B cell (primary cell): Measurements from ENCODE around the gene NAB2. TPM values are rescaled to one million over a fixed set of nuclear protein-coding genes. Genes with fewer than 3 reads are reported as not detected.
A peak's percentile ranks its signal among the peaks of the same experiment; 100 is the strongest.

Experiments
- ATAC-seq: fragments of 200-7000 bp; cut with Tn5 transposase; one replicate; pipeline ENCODE4 v1.10.0; 2021; ENCODE audit warnings: low read depth, mild to moderate bottlenecking, moderate number of reproducible peaks, moderate library complexity
- CTCF ChIA-PET: fragments of 350-600 bp; sonication (Branson Sonifier 250); formaldehyde crosslinking; loops from one replicate; lab custom pipeline; 2021; ENCODE audit warnings: antibody characterized with exemption, inconsistent platforms; lab: Charles Lee
- POLR2A ChIA-PET: fragments of 350-600 bp; sonication (Branson Sonifier 250); formaldehyde crosslinking; loops from one replicate; lab custom pipeline; 2021; ENCODE audit warnings: antibody characterized with exemption; lab: Charles Lee
- DNase-seq: peaks from one replicate; pipeline ENCODE4 v3.0.0; 2013
- H2AFZ ChIP-seq: 2 replicates; pipeline ENCODE4 v1.6.1; 2012; ENCODE audit warnings: mild to moderate bottlenecking, low read depth, low read length; ENCODE audit not compliant: insufficient read depth, poor library complexity, severe bottlenecking
- H3K27ac ChIP-seq, 2 donors: 1 replicate in 1 of 2; 2 replicates in 1 of 2; pipeline ENCODE4 v1.5.1; 2012 to 2013; ENCODE audit warnings: low read length in 2 of 2, mild to moderate bottlenecking in 2 of 2, moderate library complexity in 1 of 2
- H3K27me3 ChIP-seq, 4 experiments: fragments of 200-600 bp in 1 of 4; sonication (generic) in 1 of 4; replicated peaks in 1 of 4; 1 replicate in 2 of 4; 2 replicates in 2 of 4; pipeline versions ENCODE4 v1.6.1 to v1.7.0; 2013 to 2016; ENCODE audit warnings: low read length in 3 of 4, mild to moderate bottlenecking in 2 of 4, mixed read lengths in 1 of 4, moderate library complexity in 1 of 4; ENCODE audit not compliant: insufficient read depth in 4 of 4, control insufficient read depth in 3 of 4; ENCODE audit errors: control extremely low read depth in 1 of 4
- H3K36me3 ChIP-seq, 2 experiments: replicated peaks in 1 of 2; 1 replicate in 1 of 2; 2 replicates in 1 of 2; pipeline versions ENCODE4 v1.6.1 to v1.7.1; 2013; ENCODE audit warnings: low read length in 1 of 2; ENCODE audit not compliant: insufficient read depth in 2 of 2, control insufficient read depth in 1 of 2; ENCODE audit errors: control extremely low read depth in 1 of 2, extremely low read depth in 1 of 2
- H3K4me1 ChIP-seq, 2 donors: fragments of 200-600 bp in 1 of 2; sonication (generic) in 1 of 2; 1 replicate in 1 of 2; 2 replicates in 1 of 2; pipeline versions ENCODE4 v1.5.1 to v1.6.1; 2013 to 2017; ENCODE audit warnings: low read length in 2 of 2; ENCODE audit not compliant: control insufficient read depth in 2 of 2, insufficient read depth in 2 of 2
- H3K4me2 ChIP-seq: replicated peaks from 2 replicates; pipeline ENCODE3; 2012; ENCODE audit warnings: mild to moderate bottlenecking, low read depth, low read length; ENCODE audit not compliant: poor library complexity, severe bottlenecking
- H3K4me3 ChIP-seq, 5 experiments: fragments of 200-600 bp in 1 of 5; sonication (generic) in 1 of 5; 1 replicate in 3 of 5; 2 replicates in 2 of 5; pipeline versions ENCODE4 v1.5.1 to v1.7.0; 2011 to 2016; ENCODE audit warnings: low read length in 4 of 5, mild to moderate bottlenecking in 4 of 5, low read depth in 2 of 5, control low read depth in 1 of 5, moderate library complexity in 1 of 5; ENCODE audit not compliant: insufficient read depth in 1 of 5; ENCODE audit errors: control extremely low read depth in 1 of 5, extremely low read depth in 1 of 5
- H3K79me2 ChIP-seq: fragments of 200-600 bp; sonication (generic); one replicate; pipeline ENCODE4 v1.6.0; 2016; ENCODE audit warnings: low read length; ENCODE audit not compliant: control insufficient read depth, insufficient read depth
- H3K9ac ChIP-seq: fragments of 200-600 bp; sonication (generic); 2 replicates; pipeline ENCODE4 v1.6.1; 2017; ENCODE audit warnings: mild to moderate bottlenecking, low read length, moderate library complexity
- H3K9me3 ChIP-seq, 3 donors: one replicate each; pipeline versions ENCODE4 v1.6.1 to v1.7.1; 2013; ENCODE audit warnings: low read length in 2 of 3; ENCODE audit not compliant: control insufficient read depth in 2 of 3, insufficient read depth in 1 of 3; ENCODE audit errors: control extremely low read depth in 1 of 3
- H4K20me1 ChIP-seq: 2 replicates; pipeline ENCODE4 v1.6.0; 2012; ENCODE audit warnings: mild to moderate bottlenecking, low read length; ENCODE audit not compliant: insufficient read depth, control insufficient read depth, poor library complexity, severe bottlenecking
- H3K27ac Mint-ChIP-seq: one replicate; pipeline ENCODE4 v1.8.0; 2021; ENCODE audit warnings: mixed read lengths
- H3K27me3 Mint-ChIP-seq: one replicate; pipeline ENCODE4 v1.8.0; 2021; ENCODE audit warnings: mixed read lengths
- H3K4me1 Mint-ChIP-seq: one replicate; pipeline ENCODE4 v1.8.0; 2021; ENCODE audit warnings: mixed read lengths
- H3K4me3 Mint-ChIP-seq: one replicate; pipeline ENCODE4 v1.8.0; 2021; ENCODE audit warnings: mixed read lengths
- H3K9me3 Mint-ChIP-seq: one replicate; pipeline ENCODE4 v1.8.0; 2022; ENCODE audit warnings: mixed read lengths; ENCODE audit not compliant: insufficient read depth
- EZH2 ChIP-seq: IDR thresholded peaks from 2 replicates; pipeline ENCODE4 v1.6.1; 2012; ENCODE audit warnings: borderline replicate concordance, low read depth, mild to moderate bottlenecking, moderate library complexity, low read length; ENCODE audit not compliant: insufficient read depth, poor library complexity, severe bottlenecking
- WGBS: methylation state at CpG from one replicate; pipeline ENCODE4 v1.1.5; 2013; ENCODE audit warnings: missing lambda C conversion rate; ENCODE audit not compliant: insufficient coverage; 5-methylcytosine and 5-hydroxymethylcytosine counted together
- intact Hi-C: fragments of 100-400 bp; cut with micrococcal nuclease; formaldehyde crosslinking; loops from one replicate; pipeline ENCODE4 v1.10.0; 2022
- polyA plus RNA-seq: library from polyadenylated mRNA; depleted of rRNA; stranded (reverse); fragments of >200 nt; gene quantifications from 2 replicates; pipeline ENCODE4 v1.2.3, GENCODE V29; 2012
- total RNA-seq, 2 donors: library from RNA; stranded (reverse); fragments of 120-200 nt in 1 of 2; gene quantifications; 1 replicate in 1 of 2; 2 replicates in 1 of 2; pipeline versions ENCODE4 v1.2.3 to v1.2.4, GENCODE V29; 2013 to 2022
- TF ChIP-seq, protein P1 (sequence below): fragments of 200-600 bp; IDR thresholded peaks from one replicate; pipeline ENCODE4 v1.8.0; 2022; ENCODE audit warnings: antibody characterized with exemption, mild to moderate bottlenecking

The NAB2 gene
- total and polyA plus RNA-seq, 2 donors (not counting 1 experiment from before 2014, with no cell fraction given), result 6.7 to 52.1 TPM

DNA sequence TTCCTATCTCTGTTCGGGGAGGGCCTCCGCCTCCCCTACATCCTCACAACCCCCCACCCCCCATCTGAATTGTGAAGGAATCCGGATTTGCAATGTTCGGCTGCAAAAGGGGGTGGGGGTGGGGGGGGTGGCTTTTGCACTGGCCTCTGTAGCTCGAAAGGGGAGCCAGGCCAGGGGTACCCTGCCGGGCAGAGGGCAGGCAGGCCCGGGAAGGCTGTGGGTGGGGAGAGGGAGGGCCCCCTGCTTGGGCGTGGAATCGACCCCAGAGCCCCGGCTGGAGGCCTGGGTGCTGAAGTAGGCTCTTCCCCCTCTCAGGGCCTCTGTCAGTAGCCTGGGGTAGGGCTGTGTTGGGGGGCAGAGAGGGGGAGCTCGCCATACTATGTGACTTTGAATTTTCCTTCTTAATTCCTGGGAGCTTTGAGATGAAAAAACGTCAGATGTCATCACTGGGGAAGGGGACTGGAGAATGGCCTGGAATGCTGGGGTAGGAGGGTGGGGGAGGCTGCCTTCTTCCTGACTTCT, 40.5 kb downstream of the NAB2 start:
- Mint-ChIP-seq H3K4me3 (peak overlapping the region; percentile 66), H3K9me3 (no peaks in the 10 kb centered on the region), H3K4me1 (peaks cover 16% of the 10 kb centered on the region), H3K27ac (no peak overlapping the region), H3K27me3 (peaks cover 17% of the 10 kb centered on the region)
- H3K4me2 ChIP-seq, result peak overlapping the region; percentile 100
- H3K79me2 ChIP-seq, result no peaks in the 10 kb centered on the region
- DNase-seq, result peak; percentile 14
- ChIA-PET POLR2A (interaction anchor here (0.7 kb wide), 1 partner anchor 40 kb away, joined by 8 read pairs; no protein-coding TSS in a partner anchor), CTCF (interaction anchor here (0.8 to 7.2 kb wide), 4 partner anchors 17 to 84 kb away, joined by 3 to 61 read pairs (median 8); no protein-coding TSS in a partner anchor)
- H2AFZ ChIP-seq, result peak overlapping the region; percentile 65
- 36% methylated on average over 8 of the region's 12 CpGs for WGBS
- H3K27me3 ChIP-seq, result peaks cover 0 to 13% (median 3%) of the 10 kb centered on the region in 4 experiments
- H3K9ac ChIP-seq, result no peak overlapping the region
- H3K4me3 ChIP-seq, result no peak overlapping the region
- intact Hi-C loops, result loop anchor here (5.0 kb wide), 1 partner anchor 372 kb away; no protein-coding TSS in a partner anchor
- H3K27ac ChIP-seq, result no peak overlapping the region
- no peak for ATAC-seq
- H3K36me3 ChIP-seq, result no peaks in the 10 kb centered on the region
- no peak for TF ChIP-seq EZH2
- TF ChIP-seq, protein P1, sequence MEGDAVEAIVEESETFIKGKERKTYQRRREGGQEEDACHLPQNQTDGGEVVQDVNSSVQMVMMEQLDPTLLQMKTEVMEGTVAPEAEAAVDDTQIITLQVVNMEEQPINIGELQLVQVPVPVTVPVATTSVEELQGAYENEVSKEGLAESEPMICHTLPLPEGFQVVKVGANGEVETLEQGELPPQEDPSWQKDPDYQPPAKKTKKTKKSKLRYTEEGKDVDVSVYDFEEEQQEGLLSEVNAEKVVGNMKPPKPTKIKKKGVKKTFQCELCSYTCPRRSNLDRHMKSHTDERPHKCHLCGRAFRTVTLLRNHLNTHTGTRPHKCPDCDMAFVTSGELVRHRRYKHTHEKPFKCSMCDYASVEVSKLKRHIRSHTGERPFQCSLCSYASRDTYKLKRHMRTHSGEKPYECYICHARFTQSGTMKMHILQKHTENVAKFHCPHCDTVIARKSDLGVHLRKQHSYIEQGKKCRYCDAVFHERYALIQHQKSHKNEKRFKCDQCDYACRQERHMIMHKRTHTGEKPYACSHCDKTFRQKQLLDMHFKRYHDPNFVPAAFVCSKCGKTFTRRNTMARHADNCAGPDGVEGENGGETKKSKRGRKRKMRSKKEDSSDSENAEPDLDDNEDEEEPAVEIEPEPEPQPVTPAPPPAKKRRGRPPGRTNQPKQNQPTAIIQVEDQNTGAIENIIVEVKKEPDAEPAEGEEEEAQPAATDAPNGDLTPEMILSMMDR, result no peak
- peaks cover 11 to 21% of the 10 kb centered on the region in 2 donors for H3K4me1 ChIP-seq
- H4K20me1 ChIP-seq, result no peaks in the 10 kb centered on the region
- H3K9me3 ChIP-seq, result no peaks in the 10 kb centered on the region

DNA sequence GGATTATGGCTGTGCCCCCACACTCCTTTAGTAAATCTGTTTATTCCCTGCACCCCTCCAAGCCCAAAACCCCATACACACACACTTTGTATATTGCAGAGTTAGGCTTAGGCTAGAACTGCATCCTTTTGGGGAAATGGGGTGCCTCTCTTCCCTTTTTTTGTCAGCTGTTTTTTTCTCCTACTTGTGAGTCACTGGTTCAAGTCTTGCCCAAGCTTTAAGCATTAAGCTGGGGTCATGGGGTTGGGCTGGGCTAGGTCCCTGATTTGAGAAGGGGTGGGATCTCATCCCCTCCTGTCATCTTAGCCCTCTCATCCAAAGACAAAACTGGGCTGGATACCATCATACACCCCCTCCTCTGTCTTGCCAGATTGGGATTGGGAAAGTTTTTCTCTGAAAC, 41.0 kb downstream of the NAB2 start:
- H2AFZ ChIP-seq, result no peak overlapping the region
- no peaks in the 10 kb centered on the region for H4K20me1 ChIP-seq
- ATAC-seq (no peak), DNase-seq (peak; percentile 25)
- H3K4me3 ChIP-seq, result no peak overlapping the region
- no peak overlapping the region for H3K27ac ChIP-seq
- Mint-ChIP-seq H3K9me3 (no peaks in the 10 kb centered on the region), H3K4me1 (peaks cover 16% of the 10 kb centered on the region), H3K27me3 (peaks cover 17% of the 10 kb centered on the region), H3K27ac (no peak overlapping the region), H3K4me3 (peak overlapping the region; percentile 66)
- no peaks in the 10 kb centered on the region for H3K9me3 ChIP-seq
- peaks cover 0 to 13% (median 3%) of the 10 kb centered on the region in 4 experiments for H3K27me3 ChIP-seq
- no peak for TF ChIP-seq EZH2
- TF ChIP-seq, protein P1, result no peak
- no peak overlapping the region for H3K4me2 ChIP-seq
- POLR2A ChIA-PET, result interaction anchor here (0.7 kb wide), 1 partner anchor 40 kb away, joined by 8 read pairs; no protein-coding TSS in a partner anchor
- H3K36me3 ChIP-seq, result no peaks in the 10 kb centered on the region
- no peak overlapping the region for H3K9ac ChIP-seq
- intact Hi-C loops, result loop anchor here (5.0 kb wide), 1 partner anchor 373 kb away; no protein-coding TSS in a partner anchor
- H3K4me1 ChIP-seq, result peaks cover 11 to 21% of the 10 kb centered on the region in 2 donors
- CTCF ChIA-PET, result interaction anchor here (0.8 kb wide), 1 partner anchor 53 kb away, joined by 3 read pairs; no protein-coding TSS in a partner anchor
- no peaks in the 10 kb centered on the region for H3K79me2 ChIP-seq
